AG04449 (cell line): Measurements from ENCODE around the gene MTG2.

ENCODE experiments used
- CTCF ChIA-PET: fragments of 350-600 bp; formaldehyde crosslinking; extraction: SDS; loops from one replicate; lab custom pipeline; 2021; ENCODE audit warnings: antibody characterized with exemption; lab: Yijun Ruan, JAX
- POLR2A ChIA-PET: fragments of 400-600, 350-600 bp; formaldehyde crosslinking; extraction: SDS; loops from one replicate; lab custom pipeline; 2020; ENCODE audit warnings: antibody characterized with exemption, inconsistent platforms; lab: Yijun Ruan, JAX
- DNase-seq: peaks from one replicate; pipeline ENCODE4 v3.0.0-alpha.2; 2010; ENCODE audit warnings: low read depth, low spot score
- H3K4me3 ChIP-seq: 2 replicates; pipeline ENCODE4 v1.5.1; 2011; ENCODE audit warnings: low read depth, mild to moderate bottlenecking, control low read depth, low read length
- CTCF ChIP-seq: IDR thresholded peaks from one replicate; pipeline ENCODE4 v1.5.1; 2011; ENCODE audit warnings: mild to moderate bottlenecking, moderate library complexity, low read length, control low read depth, inconsistent platforms; ENCODE audit not compliant: insufficient read depth; ENCODE audit errors: missing control alignments

MTG2 gene

GRCh38 chr20:62215020-62215990, 32.5 kb downstream of the MTG2 start:
- CTCF ChIA-PET: interaction anchor here (0.6 kb wide), 1 partner anchor 178 kb away, joined by 3 read pairs; no protein-coding TSS in a partner anchor

GRCh38 chr20:62215991-62216635, 33.3 kb downstream of the MTG2 start:
- ChIA-PET POLR2A (no interaction called here), CTCF (no interaction called here)
- DNase-seq: no peak
- H3K4me3 ChIP-seq: no peak overlapping the region
- TF ChIP-seq CTCF: no peak

More at GRCh38 chr20:62215020-62215990, 32.5 kb downstream of the MTG2 start:
- POLR2A ChIA-PET: no interaction called here
- no peak for TF ChIP-seq CTCF
- H3K4me3 ChIP-seq: no peak overlapping the region
- no peak for DNase-seq

- POLR2A ChIA-PET: no interaction called here
Observed at GRCh38 chr20:62216636-62217566, 34.1 kb downstream of the MTG2 start.

GRCh38 chr20:62217913-62218773, 35.3 kb downstream of the MTG2 start:
- no peak overlapping the region for H3K4me3 ChIP-seq
- ChIA-PET CTCF (interaction anchor here (1.0 to 1.5 kb wide), 2 partner anchors 30 to 37 kb away, joined by 3 to 5 read pairs; no protein-coding TSS in a partner anchor), POLR2A (no interaction called here)
- no peak for DNase-seq
- no peak for TF ChIP-seq CTCF

More at GRCh38 chr20:62216636-62217566, 34.1 kb downstream of the MTG2 start:
- no peak overlapping the region for H3K4me3 ChIP-seq
- DNase-seq: no peak
- TF ChIP-seq CTCF: no peak
- CTCF ChIA-PET: interaction anchor here (1.5 kb wide), 1 partner anchor 28 kb away, joined by 5 read pairs; no protein-coding TSS in a partner anchor
